K562 (cell line): ENCODE data around the gene PRDM8. TPM values are rescaled to one million over a fixed set of nuclear protein-coding genes. Genes with fewer than 3 reads are reported as not detected.
A peak's percentile ranks its signal among the peaks of the same experiment; 100 is the strongest.

Experiments
- ATAC-seq: fragments of 200-7000 bp; cut with Tn5 transposase; 3 replicates; pipeline ENCODE4 v1.9.1; 2020; ENCODE audit warnings: moderate library complexity
- BruUV-seq: library from RNA; stranded (reverse); fragments of 400-500 nt; replicated peaks from 2 replicates; lab custom pipeline; 2021; lab: Mats Ljungman, UMichigan
- CTCF ChIA-PET: fragments of 300-600 bp; formaldehyde crosslinking; extraction: SDS; loops from one replicate; lab custom pipeline; 2021; ENCODE audit warnings: low intra/inter-chr PET ratio; lab: Yijun Ruan, JAX
- POLR2A ChIA-PET: fragments of 300-600, 350-650 bp; sonication (Branson Sonifier 250); formaldehyde crosslinking; extraction: SDS; loops from one replicate; lab custom pipeline; 2021; ENCODE audit warnings: antibody characterized with exemption, inconsistent platforms; lab: Yijun Ruan, JAX
- DNase-seq, 4 experiments: peaks; one replicate each; pipeline versions ENCODE4 v3.0.0 to v3.0.0-alpha.2; 2011 to 2018; ENCODE audit warnings: low spot score in 3 of 4, mixed read lengths in 3 of 4; ENCODE audit errors: extremely low read depth in 1 of 4
- FAIRE-seq: peaks from 2 replicates; lab custom pipeline; 2011; peaks lifted over from hg19 to GRCh38; lab: Jason Lieb, UNC
- H2AFZ ChIP-seq: 2 replicates; pipeline ENCODE4 v1.6.0; 2011; ENCODE audit warnings: low read depth, low read length, control low read depth, inconsistent platforms
- H3K27ac ChIP-seq: fragments of 200-600 bp; 3 replicates; pipeline ENCODE4 v1.8.0; 2011; ENCODE audit warnings: low read depth, mild to moderate bottlenecking, control low read depth, inconsistent platforms, low read length, moderate library complexity, mixed read lengths; ENCODE audit errors: extremely low read depth
- H3K27me3 ChIP-seq, 2 experiments: fragments of 300-600 bp in 1 of 2; 2 replicates in 1 of 2; 3 replicates in 1 of 2; pipeline versions ENCODE4 v1.6.0 to v1.8.0; 2011; ENCODE audit warnings: inconsistent platforms in 2 of 2, low read length in 2 of 2, mild to moderate bottlenecking in 1 of 2, mixed read lengths in 1 of 2, moderate library complexity in 1 of 2; ENCODE audit not compliant: control insufficient read depth in 2 of 2, insufficient read depth in 2 of 2
- H3K36me3 ChIP-seq: fragments of 300-600 bp; 3 replicates; pipeline ENCODE4 v1.8.0; 2011; ENCODE audit warnings: mild to moderate bottlenecking, low read length, inconsistent platforms; ENCODE audit not compliant: control insufficient read depth, insufficient read depth
- H3K4me1 ChIP-seq, 2 experiments: fragments of 200-600 bp in 1 of 2; replicated peaks in 1 of 2; 2 replicates in 1 of 2; 3 replicates in 1 of 2; pipeline versions ENCODE4 v1.5.1 to v1.8.0; 2011; ENCODE audit warnings: inconsistent platforms in 2 of 2, low read length in 2 of 2, mild to moderate bottlenecking in 1 of 2, mixed read lengths in 1 of 2, moderate library complexity in 1 of 2; ENCODE audit not compliant: control insufficient read depth in 2 of 2, insufficient read depth in 2 of 2
- H3K4me2 ChIP-seq: 2 replicates; pipeline ENCODE4 v1.6.1; 2011; ENCODE audit warnings: low read length, control low read depth, inconsistent platforms, mixed read lengths; ENCODE audit not compliant: insufficient read depth
- H3K4me3 ChIP-seq: fragments of 200-600 bp; sonication (generic), shearing (Covaris generic); 2 replicates; pipeline ENCODE4 v1.5.1; 2016; ENCODE audit warnings: control low read depth, inconsistent platforms
- H3K79me2 ChIP-seq: fragments of 200-600 bp; 3 replicates; pipeline ENCODE4 v1.8.0; 2011; ENCODE audit warnings: low read length, inconsistent platforms; ENCODE audit not compliant: control insufficient read depth, insufficient read depth
- H3K9ac ChIP-seq, 2 experiments: 2 replicates each; pipeline versions ENCODE4 v1.6.0 to v1.6.1; 2011; ENCODE audit warnings: low read depth in 2 of 2, low read length in 2 of 2, control low read depth in 1 of 2, inconsistent platforms in 1 of 2, mild to moderate bottlenecking in 1 of 2, mixed read lengths in 1 of 2; ENCODE audit not compliant: insufficient read depth in 1 of 2
- H3K9me1 ChIP-seq: one replicate; pipeline ENCODE4 v1.6.0; 2011; ENCODE audit warnings: inconsistent platforms, mild to moderate bottlenecking, low read length, moderate library complexity; ENCODE audit not compliant: control insufficient read depth, insufficient read depth
- H3K9me3 ChIP-seq: replicated peaks from 2 replicates; pipeline ENCODE4 v1.5.1; 2011; ENCODE audit warnings: low read depth, low read length, inconsistent platforms; ENCODE audit not compliant: control insufficient read depth, insufficient read depth
- H4K20me1 ChIP-seq: replicated peaks from 2 replicates; pipeline ENCODE4 v1.6.1; 2011; ENCODE audit warnings: low read length, inconsistent platforms, mixed read lengths; ENCODE audit not compliant: control insufficient read depth, insufficient read depth
- CBX1 ChIP-seq: sonication (generic); IDR thresholded peaks from 2 replicates; pipeline ENCODE4 v1.6.1; 2016; ENCODE audit warnings: antibody characterized with exemption, low read depth, mild to moderate bottlenecking
- HBP1 ChIP-seq: fragments of 450-650 bp; formaldehyde crosslinking; IDR thresholded peaks from 2 replicates; pipeline ENCODE4 v1.4.0; 2022; ENCODE audit warnings: missing genetic modification characterization
- PCBP1 ChIP-seq: fragments of 200-400 bp; formaldehyde crosslinking; IDR thresholded peaks from 2 replicates; pipeline ENCODE4 v1.6.1; 2018; ENCODE audit warnings: mild to moderate bottlenecking, low read depth, low read length; ENCODE audit not compliant: poor library complexity, severe bottlenecking
- ZBTB33 ChIP-seq: sonication (generic); formaldehyde crosslinking; IDR thresholded peaks from 2 replicates; pipeline ENCODE4 v1.8.1; 2023; ENCODE audit warnings: mild to moderate bottlenecking, missing genetic modification reagents
- ZFP36 ChIP-seq: fragments of 150-350 bp; IDR thresholded peaks from 2 replicates; pipeline ENCODE4 v1.6.1; 2018; ENCODE audit warnings: low read length, low read depth; ENCODE audit not compliant: partially characterized antibody
- WGBS: fragments of 100-300 bp; shearing (Covaris generic); methylation state at CpG from one replicate; pipeline ENCODE4 v1.1.6; 2016; ENCODE audit warnings: low coverage, mixed read lengths; ENCODE audit not compliant: insufficient coverage; ENCODE audit errors: missing lambda C conversion rate; 5-methylcytosine and 5-hydroxymethylcytosine counted together
- in situ Hi-C: fragments of 300-500 bp; cut with MboI; formaldehyde crosslinking; loops from 4 replicates; pipeline ENCODE4 v1.15.0; 2018; ENCODE audit warnings: inconsistent platforms, mixed read lengths
- intact Hi-C: fragments of 100-400 bp; cut with micrococcal nuclease; formaldehyde crosslinking; loops from 2 replicates; pipeline ENCODE4 v1.14.2; 2022
- polyA plus RNA-seq, 8 experiments: library from polyadenylated mRNA; depleted of rRNA in 4 of 8; stranded (reverse) in 5 of 8; unstranded in 3 of 8; fragments of >200 nt; fragmentation: Nextera tagmentation in 2 of 8; fragmentation: Illumina TruSeq in 1 of 8; extraction: Ambion mirVana in 2 of 8; extraction: Trizol in 1 of 8; gene quantifications; 2 replicates each; pipeline versions ENCODE4 v1.2.1 to v1.2.3, GENCODE V29; 2011 to 2014; ENCODE audit warnings: inconsistent platforms in 1 of 8, missing spikeins in 1 of 8
- total RNA-seq, 7 experiments: library from RNA; depleted of rRNA in 6 of 7; stranded (reverse); fragments of >200 nt in 6 of 7; fragmentation: Illumina TruSeq in 2 of 7; extraction: Trizol in 2 of 7; gene quantifications; 2 replicates each; pipeline versions ENCODE4 v1.2.1 to v1.2.3, GENCODE V29; 2011 to 2021; ENCODE audit warnings: low replicate concordance in 1 of 7

PRDM8 gene
- total and polyA plus RNA-seq, 9 of the 15 experiments (the other 6 are each of a cell fraction or from before 2014, with no cell fraction given), result 0.40 TPM; not detected in 8

- H3K36me3 ChIP-seq, result no peaks in the 10 kb centered on the region
- H3K4me2 ChIP-seq, result no peak overlapping the region
- CTCF ChIA-PET, result interaction anchor here (0.7 kb wide), 1 partner anchor 124 kb away, joined by 3 read pairs; no protein-coding TSS in a partner anchor
- no peak overlapping the region for H3K27ac ChIP-seq
- WGBS, result 100% methylated on average over 1 of the region's 58 CpGs
- BruUV-seq, result no TSS peak
- H3K9me3 ChIP-seq, result peaks cover 4% of the 10 kb centered on the region
- in situ Hi-C loops (no loop called here), intact Hi-C loops (no loop called here)
- no peak for DNase-seq
- TF ChIP-seq PCBP1 (no peak), CBX1 (peak; percentile 24; the same call in 1 of the 2 replicates), ZFP36 (no peak), HBP1 (CRISPR knock-in tag) (no peak), ZBTB33 (CRISPR knock-in tag) (peak; percentile 94)
- H3K79me2 ChIP-seq, result no peaks in the 10 kb centered on the region
- no peaks in the 10 kb centered on the region for H4K20me1 ChIP-seq
- no peaks in the 10 kb centered on the region for H3K27me3 ChIP-seq
- ATAC-seq, result no peak
- no peaks in the 10 kb centered on the region for H3K9me1 ChIP-seq
- H3K4me3 ChIP-seq, result no peak overlapping the region
- POLR2A ChIA-PET, result no interaction called here
- FAIRE-seq, result no peak
- no peak overlapping the region for H3K9ac ChIP-seq
- H3K4me1 ChIP-seq, result peaks cover 0 to 5% of the 10 kb centered on the region in 2 experiments; a peak in 1 of 5 replicates
- H2AFZ ChIP-seq, result no peak overlapping the region
Measured at GRCh38 chr4:80202190-80202711, 4.9 kb downstream of the PRDM8 start.
